CMK (cell line): Measurements from ENCODE around the gene LYSET.
"Not testable (repeated sequence)": the region's sequence is repeated elsewhere in the genome, so short reads cannot be mapped to it uniquely, and the experiment has no call there.

Source experiments
- DNase-seq: peaks from one replicate; pipeline ENCODE4 v3.0.0-alpha.2; 2010; ENCODE audit warnings: low read depth

The LYSET gene, protein sequence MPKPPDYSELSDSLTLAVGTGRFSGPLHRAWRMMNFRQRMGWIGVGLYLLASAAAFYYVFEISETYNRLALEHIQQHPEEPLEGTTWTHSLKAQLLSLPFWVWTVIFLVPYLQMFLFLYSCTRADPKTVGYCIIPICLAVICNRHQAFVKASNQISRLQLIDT

GRCh38 chr14:93184391-93185348, at the start of gene LYSET, which contains the start of gene MOAP1:
LYSET (plus strand) TSS chr14:93185317; CDS start chr14:93185406, 89 bp downstream.
MOAP1 (minus strand) TSS chr14:93184897; CDS start chr14:93184242, 655 bp downstream.
- DNase-seq, result peak; percentile 71

DNA sequence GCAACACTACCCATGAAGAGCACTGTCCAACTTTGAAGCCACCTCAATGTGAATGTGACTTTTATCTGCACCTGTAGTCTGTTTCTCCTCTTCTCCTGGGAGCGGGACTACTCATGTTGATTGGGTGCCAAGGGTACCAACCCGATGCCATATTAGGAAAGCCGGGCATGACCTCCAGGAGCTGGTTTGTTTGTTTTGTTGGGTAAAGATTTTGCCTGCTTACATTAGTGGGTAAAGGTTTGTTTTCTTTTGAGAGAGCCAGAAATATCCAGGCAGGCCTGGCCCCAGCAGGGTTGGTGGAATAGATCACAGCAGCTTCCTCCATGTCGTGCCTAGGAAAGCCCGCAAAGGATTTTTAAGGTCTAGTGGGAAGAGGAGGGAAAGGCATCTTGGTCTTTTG, 49.7 kb upstream of the LYSET start:
- DNase-seq, result no peak

- DNase-seq, result no peak
Observed at GRCh38 chr14:93136009-93136408, 49.1 kb upstream of the LYSET start.

DNA sequence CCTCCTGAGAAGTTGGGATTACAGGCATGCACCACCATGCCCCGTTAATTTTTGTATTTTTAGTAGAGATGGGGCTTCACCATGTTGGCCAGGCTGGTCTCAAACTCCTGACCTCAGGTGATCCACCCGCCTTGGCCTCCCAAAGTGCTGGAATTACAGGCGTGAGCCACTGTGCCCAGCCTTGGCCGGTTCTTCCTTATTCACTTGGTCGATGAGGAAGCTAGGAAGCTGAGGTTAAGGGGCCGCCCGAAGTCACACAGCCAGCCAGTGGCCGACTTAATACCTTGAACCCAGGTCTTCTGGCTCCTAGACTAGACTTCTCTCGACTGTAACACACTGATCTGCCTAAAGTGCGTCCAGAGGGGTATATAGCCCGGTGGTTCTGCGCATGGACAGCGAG, 48.6 kb upstream of the LYSET start:
- DNase-seq, result not testable (repeated sequence)

DNA sequence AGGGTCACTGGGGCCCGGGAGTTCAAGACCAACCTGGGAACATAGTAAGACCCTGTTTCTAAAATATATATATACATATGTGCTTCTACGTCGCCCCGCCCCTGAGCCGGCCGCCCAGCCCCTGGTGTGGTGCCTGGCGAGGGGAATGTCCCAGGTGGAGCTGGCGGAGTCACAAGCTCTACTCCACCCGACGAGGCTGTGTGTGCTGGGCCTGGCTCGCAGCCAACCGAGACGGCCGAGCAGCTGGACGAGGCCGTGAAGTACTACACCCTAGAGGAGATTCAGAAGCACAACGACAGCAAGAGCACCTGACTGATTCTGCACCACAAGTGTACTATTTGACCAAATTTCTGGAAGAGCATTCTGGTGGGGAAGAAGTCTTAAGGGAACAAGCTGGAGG, 47.3 kb upstream of the LYSET start:
- DNase-seq, result no peak

DNA sequence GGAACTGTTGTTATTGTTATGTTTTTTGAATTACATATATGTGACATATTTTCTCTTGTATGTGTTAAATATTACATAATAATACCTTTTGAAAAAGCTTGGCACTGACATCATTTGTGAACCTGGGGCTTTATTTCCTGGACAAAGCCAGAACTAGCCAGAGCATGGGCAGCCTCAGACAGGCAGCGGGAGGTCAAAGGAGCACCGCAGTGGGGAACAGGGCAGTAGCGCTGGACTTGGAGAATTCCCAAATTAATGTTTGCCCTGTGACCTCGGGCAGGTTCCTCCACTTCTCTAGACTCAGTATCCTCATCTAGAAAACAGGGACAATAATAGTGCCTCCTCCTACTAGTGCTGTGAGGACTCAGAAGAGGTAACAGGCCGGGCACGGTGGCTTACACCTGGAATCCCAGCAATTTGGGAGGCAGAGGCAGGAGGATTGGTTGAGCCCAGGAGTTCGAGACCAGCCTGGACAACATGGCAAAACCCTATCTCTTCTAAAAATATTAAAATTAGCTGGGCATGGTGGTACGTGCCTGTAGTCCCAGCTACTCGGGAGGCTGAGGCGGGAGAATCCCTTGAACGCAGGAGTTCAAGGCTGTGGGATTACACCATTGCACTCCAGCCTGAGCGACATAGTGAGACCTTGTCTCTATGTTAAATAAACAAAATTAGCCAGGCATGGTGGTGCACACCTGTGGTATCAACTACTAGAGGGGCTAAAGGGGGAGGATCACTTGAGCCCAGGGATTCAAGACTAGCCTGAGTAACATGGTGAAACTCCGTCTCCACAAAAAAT, 42.1 kb upstream of the LYSET start:
- DNase-seq, result no peak

DNA sequence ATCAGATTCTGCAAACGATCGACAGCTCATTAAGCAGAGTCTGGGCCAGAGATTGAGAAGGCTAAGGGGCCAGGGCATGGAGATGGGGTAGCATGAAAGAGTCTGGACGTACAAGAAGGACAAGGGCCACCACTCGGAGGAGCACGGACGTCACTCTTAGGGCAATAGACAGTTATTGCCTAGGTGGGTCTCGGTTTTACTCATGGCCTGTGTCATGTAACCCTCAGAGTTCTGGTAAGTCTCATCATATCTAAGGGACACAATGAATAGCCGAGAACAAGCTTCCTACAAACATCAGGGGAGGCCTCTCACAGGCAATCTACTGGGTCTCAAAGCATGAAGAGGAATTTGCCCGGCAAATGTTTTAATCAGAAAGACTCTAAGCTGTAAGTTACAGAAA, 39.0 kb upstream of the LYSET start:
- DNase-seq, result no peak

- DNase-seq, result no peak
Observed at GRCh38 chr14:93148979-93149378, 36.1 kb upstream of the LYSET start.

GRCh38 chr14:93150227-93151208, 34.6 kb upstream of the LYSET start:
- no peak for DNase-seq

- DNase-seq, result no peak
Observed at GRCh38 chr14:93153121-93153520, 32.0 kb upstream of the LYSET start.

DNA sequence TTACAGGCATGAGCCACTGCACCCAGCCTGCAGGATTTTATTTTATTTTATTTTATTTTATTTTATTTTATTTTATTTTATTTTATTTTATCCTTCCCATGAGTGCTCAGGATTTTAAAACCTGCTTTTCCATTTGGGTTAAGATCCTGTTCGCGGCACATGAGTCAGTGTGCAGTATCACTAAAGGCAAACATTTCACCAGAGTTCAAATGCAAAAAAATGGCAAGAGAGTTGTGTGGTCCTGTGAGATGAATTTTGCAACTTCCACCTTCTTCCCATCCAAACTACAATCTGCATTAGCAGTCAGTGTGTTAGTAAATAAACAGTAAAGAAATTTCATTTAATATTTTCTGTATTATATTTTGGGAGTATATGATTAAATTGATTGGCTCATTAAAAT, 29.4 kb upstream of the LYSET start:
- DNase-seq, result no peak

DNA sequence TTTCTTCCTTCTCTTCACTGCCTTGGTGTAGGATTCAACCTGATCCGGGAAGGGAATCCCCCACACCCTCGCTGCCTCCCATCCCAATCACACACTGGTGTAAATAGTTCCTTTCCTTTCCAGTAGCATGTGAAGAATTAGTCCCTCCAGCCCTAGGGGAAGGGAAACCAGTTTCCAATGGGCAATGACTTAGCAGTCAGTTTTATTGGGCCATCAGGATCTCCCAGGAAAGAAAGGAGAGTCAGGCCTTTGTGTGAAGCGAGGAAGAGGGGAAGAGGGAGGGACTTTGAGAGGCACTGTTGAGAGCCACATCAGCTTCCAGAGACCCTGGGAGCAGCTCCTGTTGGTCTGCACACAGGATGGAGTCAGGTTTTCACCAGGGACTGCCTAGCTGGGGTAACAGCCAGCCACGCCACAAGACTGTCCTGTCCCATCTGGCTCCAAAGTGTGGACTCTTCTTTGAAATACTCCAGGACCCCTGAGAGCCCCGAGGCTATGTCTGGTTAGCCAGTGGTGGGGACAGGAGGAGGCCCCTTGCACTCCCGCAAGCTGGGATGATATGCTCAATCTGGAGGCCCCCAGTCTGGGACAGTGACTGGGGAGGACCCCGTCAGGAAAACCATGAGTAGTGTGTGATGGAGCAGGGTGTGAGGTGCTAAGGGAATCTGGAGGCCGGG, 28.3 kb upstream of the LYSET start:
- DNase-seq, result no peak

DNA sequence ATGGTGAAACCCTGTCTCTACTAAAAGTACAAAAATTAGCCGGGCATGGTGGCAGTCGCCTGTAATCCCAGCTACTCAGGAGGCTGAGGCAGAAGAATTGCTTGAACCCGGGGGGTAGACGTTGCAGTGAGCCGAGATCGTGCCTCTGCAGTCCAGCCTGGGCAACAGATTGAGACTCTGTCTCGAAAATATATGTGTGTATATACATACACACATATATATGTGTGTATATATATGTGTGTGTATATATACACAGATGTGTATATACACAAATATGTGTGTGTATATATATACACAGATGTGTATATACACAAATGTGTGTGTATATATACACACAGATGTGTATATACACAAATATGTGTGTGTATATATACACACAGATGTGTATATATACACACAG, 26.8 kb upstream of the LYSET start:
- not testable (repeated sequence) for DNase-seq

- not testable (repeated sequence) for DNase-seq
Observed at GRCh38 chr14:93159625-93160352, 25.3 kb upstream of the LYSET start.

DNA sequence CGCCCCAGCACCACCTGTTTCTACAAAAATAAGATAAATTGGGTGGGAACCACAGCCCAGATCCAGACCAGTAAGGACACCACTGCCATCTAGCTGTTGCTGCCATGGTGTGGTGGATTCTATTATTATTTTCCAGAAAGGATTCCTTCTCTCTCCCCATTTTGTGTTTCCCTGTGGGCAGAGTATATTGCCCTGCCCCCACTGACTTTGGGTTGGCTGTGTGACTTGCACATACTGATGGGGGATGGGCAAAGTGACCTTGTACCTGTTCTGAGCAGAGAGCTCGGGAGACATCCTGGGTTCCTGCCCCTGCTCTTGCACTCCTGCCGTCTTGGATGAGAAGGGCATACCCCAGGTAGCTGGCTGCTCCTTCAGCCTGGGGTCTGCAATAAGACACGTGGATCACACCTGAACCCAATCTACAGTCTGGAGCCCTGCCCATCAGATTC, 24.7 kb upstream of the LYSET start:
- DNase-seq, result peak; percentile 12

DNA sequence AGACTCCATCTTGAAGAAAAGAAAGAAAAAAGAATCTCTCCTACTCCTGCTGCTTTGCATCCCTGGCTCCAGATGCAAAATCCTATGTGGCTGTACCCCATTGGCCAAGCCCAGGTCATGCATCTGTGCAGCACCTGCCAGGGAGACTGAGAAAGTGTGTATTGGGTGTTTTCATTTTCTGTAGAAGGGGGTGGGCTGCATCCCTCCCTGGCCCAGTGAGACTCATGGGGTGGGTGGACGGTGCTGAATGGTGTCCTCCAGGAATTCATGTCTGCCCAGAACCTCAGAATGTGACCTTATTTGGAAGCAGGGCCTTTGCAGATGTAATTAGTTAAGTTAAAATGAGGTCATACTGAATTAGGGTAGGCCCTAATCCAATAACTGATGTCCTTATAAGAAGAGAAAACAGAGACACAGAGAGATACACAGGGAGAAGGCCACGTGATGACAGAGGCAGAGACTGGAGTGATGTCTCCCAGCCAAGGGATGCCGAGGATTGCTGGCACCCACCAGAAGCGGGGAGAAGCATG, 23.6 kb upstream of the LYSET start:
- no peak for DNase-seq

DNA sequence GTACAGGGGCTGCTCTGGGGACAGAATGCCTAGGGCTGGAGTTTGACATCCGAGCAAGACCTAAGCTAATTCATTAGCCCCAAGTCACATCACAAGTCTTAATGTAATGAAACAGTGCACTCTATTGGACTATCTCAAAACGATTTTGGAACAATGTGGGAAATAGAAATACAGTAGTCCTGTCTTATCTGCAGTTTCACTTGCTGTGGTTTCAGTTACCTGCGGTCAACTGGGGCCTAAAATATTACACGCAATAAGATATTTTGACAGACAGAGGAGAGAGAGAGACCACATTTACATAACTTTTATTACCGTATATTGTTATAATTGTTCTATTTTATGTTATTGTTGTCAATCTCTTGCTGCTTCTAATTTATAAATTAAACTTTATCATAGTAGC, 21.6 kb upstream of the LYSET start:
- no peak for DNase-seq

DNA sequence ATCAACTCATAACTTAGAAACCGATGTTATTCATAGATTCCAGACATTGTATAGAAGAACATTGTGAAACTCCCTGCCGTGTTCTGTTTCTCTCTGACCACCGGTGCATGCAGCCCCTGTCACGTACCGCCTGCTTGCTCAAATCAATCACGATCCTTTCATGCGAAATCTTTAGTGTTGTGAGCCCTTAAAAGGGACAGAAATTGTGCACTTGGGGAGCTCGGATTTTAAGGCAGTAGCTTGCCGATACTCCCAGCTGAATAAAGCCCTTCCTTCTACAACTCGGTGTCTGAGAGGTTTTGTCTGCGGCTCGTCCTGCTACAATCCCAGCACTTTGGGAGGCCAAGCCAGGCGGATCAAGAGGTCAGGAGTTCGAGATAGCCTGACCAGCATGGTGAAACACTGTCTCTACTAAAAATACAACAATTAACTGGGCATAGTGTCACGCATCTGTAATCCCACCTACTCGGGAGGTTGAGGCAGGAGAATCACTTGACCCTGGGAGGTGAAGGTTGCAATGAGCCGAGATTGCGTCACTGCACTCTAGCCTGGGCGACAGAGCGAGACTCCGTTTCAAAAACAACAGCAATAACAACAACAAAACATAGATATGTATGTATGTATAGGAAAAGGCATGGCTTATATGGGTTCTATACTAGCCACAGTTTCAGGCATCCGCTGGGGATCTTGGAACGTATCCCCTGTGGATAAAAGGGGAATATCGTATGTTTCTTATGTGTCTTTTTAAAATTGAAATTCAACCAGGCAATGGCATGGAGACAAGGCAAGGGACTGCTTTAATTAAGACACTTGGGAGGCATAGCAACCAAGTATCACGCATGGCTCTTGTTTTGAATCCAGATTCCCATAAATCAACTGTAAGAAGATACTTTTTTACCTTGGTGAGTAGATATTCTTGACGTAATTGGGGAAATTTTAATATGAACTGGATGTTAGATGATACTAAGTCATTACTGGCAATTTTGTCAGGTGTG, 19.5 kb upstream of the LYSET start:
- DNase-seq, result not testable (repeated sequence)
